Measurements from ENCODE around the gene MAST4. TPM values are rescaled to one million over a fixed set of nuclear protein-coding genes. Genes with fewer than 3 reads are reported as not detected.

The MAST4 gene
- total and polyA plus RNA-seq, 2 of the 8 experiments (the other 6 are each of a cell fraction or from before 2014, with no cell fraction given), result 1.5 to 2.6 TPM

GRCh38 chr5:67104859-67105258 is 508.7 kb downstream of the MAST4 start (continued):
- no peak for TF ChIP-seq BRCA1 (IDR thresholded peaks at IDR 0.05; ENCODE audit: low read depth, low read length)
- no peak for TF ChIP-seq SP2 (IDR thresholded peaks at IDR 0.05; ENCODE audit: low read length)
- no peak for TF ChIP-seq GTF2F1 (IDR thresholded peaks at IDR 0.05; ENCODE audit: borderline replicate concordance, low read depth, low read length)

All from H1 (cell line).